ENCODE data around the gene METTL5. TPM values are rescaled to one million over a fixed set of nuclear protein-coding genes. Genes with fewer than 3 reads are reported as not detected.

Gene METTL5
- total RNA-seq, 1 donor from 2014 or later, result 44.0 TPM

DNA sequence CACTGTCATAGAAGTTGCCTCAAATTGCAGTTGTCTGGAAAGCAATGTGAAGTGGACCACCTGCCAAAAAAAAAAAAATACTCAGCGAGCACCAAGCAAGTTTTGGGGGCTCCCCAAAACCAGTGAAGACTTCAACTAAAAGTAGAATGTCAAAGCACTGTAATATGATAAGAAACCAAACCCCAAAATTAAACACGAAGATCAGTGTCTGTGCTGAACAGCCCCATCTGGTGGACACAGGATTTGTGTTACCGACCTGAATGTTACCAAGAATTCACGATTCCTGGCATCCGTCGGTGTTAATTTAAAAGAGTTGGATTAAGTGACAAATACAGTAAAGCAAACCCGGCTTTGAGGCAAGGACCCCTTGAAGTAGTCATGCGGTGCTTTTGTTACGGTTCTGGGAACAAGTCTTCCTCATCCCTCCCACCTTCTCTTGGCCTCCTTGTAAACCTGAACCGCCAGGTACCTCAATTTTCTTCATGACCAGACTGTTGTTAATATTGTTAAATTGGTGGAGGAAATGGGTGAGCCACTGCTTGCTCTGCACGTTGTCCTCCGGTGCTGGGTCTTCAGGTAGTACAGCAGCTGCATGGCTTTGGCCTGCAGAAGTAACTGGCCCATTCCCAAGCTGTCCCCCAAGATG is 57.3 kb downstream of the METTL5 start:
- Mint-ChIP-seq H3K4me1 (peaks cover 7% of the 10 kb centered on the region), H3K27ac (no peak overlapping the region), H3K4me3 (no peak overlapping the region), H3K36me3 (peaks cover 8% of the 10 kb centered on the region), H3K9me3 (peaks cover 8% of the 10 kb centered on the region), H3K27me3 (ENCODE audit: low read depth) (no peaks in the 10 kb centered on the region)
- TF ChIP-seq, protein P1, sequence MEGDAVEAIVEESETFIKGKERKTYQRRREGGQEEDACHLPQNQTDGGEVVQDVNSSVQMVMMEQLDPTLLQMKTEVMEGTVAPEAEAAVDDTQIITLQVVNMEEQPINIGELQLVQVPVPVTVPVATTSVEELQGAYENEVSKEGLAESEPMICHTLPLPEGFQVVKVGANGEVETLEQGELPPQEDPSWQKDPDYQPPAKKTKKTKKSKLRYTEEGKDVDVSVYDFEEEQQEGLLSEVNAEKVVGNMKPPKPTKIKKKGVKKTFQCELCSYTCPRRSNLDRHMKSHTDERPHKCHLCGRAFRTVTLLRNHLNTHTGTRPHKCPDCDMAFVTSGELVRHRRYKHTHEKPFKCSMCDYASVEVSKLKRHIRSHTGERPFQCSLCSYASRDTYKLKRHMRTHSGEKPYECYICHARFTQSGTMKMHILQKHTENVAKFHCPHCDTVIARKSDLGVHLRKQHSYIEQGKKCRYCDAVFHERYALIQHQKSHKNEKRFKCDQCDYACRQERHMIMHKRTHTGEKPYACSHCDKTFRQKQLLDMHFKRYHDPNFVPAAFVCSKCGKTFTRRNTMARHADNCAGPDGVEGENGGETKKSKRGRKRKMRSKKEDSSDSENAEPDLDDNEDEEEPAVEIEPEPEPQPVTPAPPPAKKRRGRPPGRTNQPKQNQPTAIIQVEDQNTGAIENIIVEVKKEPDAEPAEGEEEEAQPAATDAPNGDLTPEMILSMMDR (IDR thresholded peaks at IDR 0.05; ENCODE audit: unreplicated experiment), result peak; percentile 63
- no peak for DNase-seq (ENCODE audit: low spot score in 2 of 2, unreplicated experiment in 2 of 2)

- DNase-seq (ENCODE audit: low spot score in 2 of 2, unreplicated experiment in 2 of 2), result no peak
- TF ChIP-seq, protein P1 (IDR thresholded peaks at IDR 0.05; ENCODE audit: unreplicated experiment), result no peak
- Mint-ChIP-seq H3K4me1 (peaks cover 7% of the 10 kb centered on the region), H3K36me3 (peaks cover 19% of the 10 kb centered on the region), H3K27me3 (ENCODE audit: low read depth) (no peaks in the 10 kb centered on the region), H3K9me3 (peaks cover 17% of the 10 kb centered on the region), H3K4me3 (no peak overlapping the region), H3K27ac (peak overlapping the region; percentile 91)
Observed at GRCh38 chr2:169765523-169765922, 59.2 kb downstream of the METTL5 start.

DNA sequence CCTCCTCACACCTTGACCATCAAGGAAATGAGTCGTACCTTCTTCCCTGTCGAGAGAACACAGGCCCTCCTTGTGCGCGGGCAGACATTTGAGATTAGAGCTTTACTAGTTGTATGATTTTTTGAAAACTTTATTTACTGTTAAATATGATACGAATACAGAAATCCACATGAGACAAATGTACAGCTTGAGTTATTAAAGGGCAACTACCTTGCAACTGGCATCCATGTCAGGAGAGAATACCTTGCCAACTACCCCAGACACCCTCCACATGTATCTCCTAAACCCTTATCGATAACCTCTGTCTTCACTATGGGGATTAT is 62.8 kb downstream of the METTL5 start:
- Mint-ChIP-seq H3K27ac (no peak overlapping the region), H3K4me1 (peaks cover 7% of the 10 kb centered on the region), H3K36me3 (peaks cover 26% of the 10 kb centered on the region), H3K4me3 (no peak overlapping the region), H3K27me3 (ENCODE audit: low read depth) (no peaks in the 10 kb centered on the region), H3K9me3 (peaks cover 27% of the 10 kb centered on the region)
- no peak for DNase-seq (ENCODE audit: low spot score in 2 of 2, unreplicated experiment in 2 of 2)
- TF ChIP-seq, protein P1 (IDR thresholded peaks at IDR 0.05; ENCODE audit: unreplicated experiment), result no peak

Other genes starting within 250 kb of the METTL5 start
- 60.2 to 63.6 TPM (median 62.2 TPM) in 3 replicates for gene PPIG, start 240.6 kb downstream of the METTL5 start, total RNA-seq
- 0.36 to 0.58 TPM (median 0.38 TPM) in 3 replicates for gene CFAP210, start 130.5 kb downstream of the METTL5 start, total RNA-seq
- 9.4 to 13.1 TPM (median 10.5 TPM) in 3 replicates for gene PHOSPHO2, start 130.4 kb downstream of the METTL5 start, total RNA-seq
- 27.4 to 29.9 TPM (median 29.7 TPM) in 3 replicates for gene KLHL23, start 91.1 kb downstream of the METTL5 start, total RNA-seq
- gene SSB, start 26.0 kb downstream of the METTL5 start, total RNA-seq, result 120 to 124 TPM (median 123 TPM) in 3 replicates
- 44.9 to 47.7 TPM (median 47.3 TPM) in 3 replicates for gene UBR3, start 2.5 kb upstream of the METTL5 start, total RNA-seq